ENCODE results near the gene MAPK1IP1L. TPM values are rescaled to one million over a fixed set of nuclear protein-coding genes. Genes with fewer than 3 reads are reported as not detected.

Gene MAPK1IP1L
- total RNA-seq, 3 donors from 2014 or later: 67.7 to 72.7 (median 69.7) TPM

DNA sequence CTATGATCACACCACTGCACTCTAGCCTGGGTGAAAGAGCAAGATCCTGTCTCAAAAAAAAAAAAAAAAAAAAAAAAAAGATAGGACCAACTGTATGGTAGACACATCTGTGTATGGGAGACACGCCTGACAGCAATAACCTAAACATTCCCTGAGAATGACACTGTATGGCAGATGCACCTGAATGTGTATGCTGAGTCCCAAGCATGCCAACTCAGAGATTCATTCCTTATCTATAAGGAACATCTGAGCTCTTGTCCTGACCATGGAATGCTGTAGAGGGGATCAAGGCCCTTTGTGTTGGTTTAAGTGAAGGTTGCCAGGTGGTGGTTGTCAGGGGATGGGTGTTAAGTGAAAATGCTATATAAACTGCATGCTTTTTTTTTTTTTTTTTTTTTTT lies 58.4 kb downstream of the MAPK1IP1L start:
- H3K4me1 ChIP-seq (ENCODE audit: low read depth): peaks cover 21% of the 10 kb centered on the region
- no peak overlapping the region for H3K4me3 ChIP-seq
- intact Hi-C loops (cut with DNase I, micrococcal nuclease): no loop called here
- ATAC-seq: peak; percentile 14
- H3K9me3 ChIP-seq: no peaks in the 10 kb centered on the region
- DNase-seq: no peak
- TF ChIP-seq, protein P1, sequence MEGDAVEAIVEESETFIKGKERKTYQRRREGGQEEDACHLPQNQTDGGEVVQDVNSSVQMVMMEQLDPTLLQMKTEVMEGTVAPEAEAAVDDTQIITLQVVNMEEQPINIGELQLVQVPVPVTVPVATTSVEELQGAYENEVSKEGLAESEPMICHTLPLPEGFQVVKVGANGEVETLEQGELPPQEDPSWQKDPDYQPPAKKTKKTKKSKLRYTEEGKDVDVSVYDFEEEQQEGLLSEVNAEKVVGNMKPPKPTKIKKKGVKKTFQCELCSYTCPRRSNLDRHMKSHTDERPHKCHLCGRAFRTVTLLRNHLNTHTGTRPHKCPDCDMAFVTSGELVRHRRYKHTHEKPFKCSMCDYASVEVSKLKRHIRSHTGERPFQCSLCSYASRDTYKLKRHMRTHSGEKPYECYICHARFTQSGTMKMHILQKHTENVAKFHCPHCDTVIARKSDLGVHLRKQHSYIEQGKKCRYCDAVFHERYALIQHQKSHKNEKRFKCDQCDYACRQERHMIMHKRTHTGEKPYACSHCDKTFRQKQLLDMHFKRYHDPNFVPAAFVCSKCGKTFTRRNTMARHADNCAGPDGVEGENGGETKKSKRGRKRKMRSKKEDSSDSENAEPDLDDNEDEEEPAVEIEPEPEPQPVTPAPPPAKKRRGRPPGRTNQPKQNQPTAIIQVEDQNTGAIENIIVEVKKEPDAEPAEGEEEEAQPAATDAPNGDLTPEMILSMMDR (IDR thresholded peaks at IDR 0.05): no peak
- no peaks in the 10 kb centered on the region for H3K36me3 ChIP-seq (ENCODE audit: low read depth)

DNA sequence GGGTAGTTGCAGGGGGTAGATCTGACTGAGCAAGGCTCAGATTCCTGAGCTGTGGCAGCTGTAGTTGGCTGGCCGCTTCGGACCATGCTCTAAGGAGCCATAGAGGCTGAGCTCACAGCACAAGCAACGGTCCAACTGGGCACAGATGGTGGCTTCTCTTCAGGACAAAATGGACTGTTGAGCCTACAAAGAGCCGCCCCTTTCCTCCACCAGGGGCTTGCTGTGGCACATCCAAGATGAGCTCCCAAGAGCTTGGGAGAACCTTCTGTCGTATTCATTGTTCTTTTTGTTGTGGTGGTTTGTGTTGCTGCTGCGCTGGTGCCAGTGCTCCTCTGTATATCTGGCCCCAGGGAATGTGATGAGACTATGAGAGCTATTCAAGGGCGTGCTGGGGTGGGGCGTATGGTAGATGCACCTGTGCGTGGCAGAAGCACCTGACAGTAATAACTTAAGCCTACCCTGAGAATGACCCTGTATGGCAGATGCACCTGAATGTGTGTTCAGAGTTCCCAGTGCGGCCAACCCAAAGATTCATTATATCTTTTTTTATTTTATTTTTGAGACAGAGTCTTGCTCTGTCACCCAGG lies 59.8 kb downstream of the MAPK1IP1L start:
- intact Hi-C loops (cut with DNase I, micrococcal nuclease): no loop called here
- no peaks in the 10 kb centered on the region for H3K9me3 ChIP-seq
- DNase-seq (no peak), ATAC-seq (peak; percentile 26)
- no peaks in the 10 kb centered on the region for H3K36me3 ChIP-seq (ENCODE audit: low read depth)
- H3K4me1 ChIP-seq (ENCODE audit: low read depth): peaks cover 30% of the 10 kb centered on the region
- TF ChIP-seq, protein P1 (IDR thresholded peaks at IDR 0.05): no peak
- no peak overlapping the region for H3K4me3 ChIP-seq

DNA sequence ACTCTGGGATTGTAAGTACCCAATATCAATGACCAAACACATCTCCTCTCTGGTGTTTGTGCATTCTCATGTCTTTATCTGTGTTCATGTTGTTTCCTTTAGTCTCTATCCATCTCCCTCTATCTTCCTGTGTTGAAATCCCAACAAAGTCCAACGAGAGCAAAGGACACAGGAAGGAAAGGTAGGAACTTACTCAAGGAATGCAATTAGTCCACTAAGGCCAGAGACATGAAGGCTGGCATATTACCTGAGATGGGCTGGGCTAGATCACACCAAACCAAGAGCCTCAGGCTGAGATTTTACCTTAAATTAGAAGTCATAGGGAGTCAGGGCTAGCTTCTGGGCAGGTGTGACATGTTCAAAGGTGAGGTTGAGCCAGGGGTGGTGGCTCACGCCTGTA lies 63.3 kb downstream of the MAPK1IP1L start:
- intact Hi-C loops (cut with DNase I, micrococcal nuclease): no loop called here
- H3K36me3 ChIP-seq (ENCODE audit: low read depth): no peaks in the 10 kb centered on the region
- DNase-seq (no peak), ATAC-seq (peak; percentile 47)
- peaks cover 24% of the 10 kb centered on the region for H3K4me1 ChIP-seq (ENCODE audit: low read depth)
- no peaks in the 10 kb centered on the region for H3K9me3 ChIP-seq
- TF ChIP-seq, protein P1 (IDR thresholded peaks at IDR 0.05): no peak
- H3K4me3 ChIP-seq: no peak overlapping the region

DNA sequence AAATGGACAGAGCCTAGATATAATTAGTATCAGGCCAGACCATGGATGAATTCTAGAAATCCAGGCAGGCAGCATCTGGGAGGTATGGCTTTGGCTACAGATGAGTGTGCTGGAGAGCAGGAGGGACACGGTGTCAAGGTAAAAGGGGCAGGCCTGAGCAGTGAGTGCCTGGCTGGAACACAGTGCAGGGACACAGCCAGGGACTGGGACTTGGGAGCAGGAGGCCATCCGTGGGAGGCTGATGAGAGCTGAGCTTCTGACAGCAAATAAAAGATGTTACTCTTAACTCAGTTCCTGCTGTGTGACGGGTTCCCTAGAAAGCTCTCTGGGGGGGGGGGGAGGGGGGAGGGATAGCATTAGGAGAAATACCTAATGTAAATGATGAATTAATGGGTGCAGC lies 64.0 kb downstream of the MAPK1IP1L start:
- intact Hi-C loops (cut with DNase I, micrococcal nuclease): no loop called here
- Histone ChIP-seq H3K9me3 (no peaks in the 10 kb centered on the region), H3K36me3 (ENCODE audit: low read depth) (no peaks in the 10 kb centered on the region), H3K4me3 (no peak overlapping the region), H3K4me1 (ENCODE audit: low read depth) (peaks cover 28% of the 10 kb centered on the region)
- DNase-seq (no peak), ATAC-seq (no peak)
- TF ChIP-seq, protein P1 (IDR thresholded peaks at IDR 0.05): no peak

DNA sequence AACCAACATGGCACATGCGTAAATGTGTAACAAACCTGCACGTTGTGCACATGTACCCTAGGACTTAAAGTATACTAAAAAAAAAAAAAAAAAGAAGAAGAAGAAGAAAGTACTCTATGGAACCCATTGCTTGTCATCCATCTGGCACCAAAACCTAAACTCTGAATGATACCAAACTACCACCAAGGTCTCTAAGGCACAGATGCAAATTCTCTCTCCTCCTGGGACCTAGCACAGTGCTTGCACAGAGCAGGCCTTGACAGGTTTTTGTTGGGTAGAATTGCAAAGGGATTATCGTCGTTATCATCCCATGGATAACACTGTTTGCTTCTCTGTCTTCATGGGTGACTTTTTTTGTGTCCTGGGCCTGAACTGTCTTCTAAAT lies 64.4 kb downstream of the MAPK1IP1L start:
- ATAC-seq: no peak
- Histone ChIP-seq H3K9me3 (no peaks in the 10 kb centered on the region), H3K4me1 (ENCODE audit: low read depth) (peaks cover 32% of the 10 kb centered on the region), H3K4me3 (no peak overlapping the region), H3K36me3 (ENCODE audit: low read depth) (no peaks in the 10 kb centered on the region)
- TF ChIP-seq, protein P1 (IDR thresholded peaks at IDR 0.05): no peak
- intact Hi-C loops (cut with DNase I, micrococcal nuclease): no loop called here
- no peak for DNase-seq
